H9 (cell line): ENCODE data around the gene ENKD1. TPM values are rescaled to one million over a fixed set of nuclear protein-coding genes. Genes with fewer than 3 reads are reported as not detected.

Experiments
- DNase-seq: peaks from one replicate; pipeline ENCODE4 v3.0.0-alpha.2; 2017
- H2AFZ ChIP-seq: one replicate; pipeline ENCODE4 v1.6.1; 2013; ENCODE audit warnings: mild to moderate bottlenecking, low read length, control low read depth, moderate library complexity
- H2AK5ac ChIP-seq: 2 replicates; pipeline ENCODE4 v1.6.1; 2013; ENCODE audit warnings: low read length, control low read depth, mixed read lengths; ENCODE audit not compliant: insufficient read length
- H2BK120ac ChIP-seq: one replicate; pipeline ENCODE4 v1.6.1; 2013; ENCODE audit warnings: low read depth, mild to moderate bottlenecking, low read length, control low read depth, inconsistent platforms; ENCODE audit not compliant: poor library complexity, severe bottlenecking
- H2BK12ac ChIP-seq: 2 replicates; pipeline ENCODE4 v1.6.1; 2013; ENCODE audit warnings: low read length, control low read depth, mixed read lengths, low read depth; ENCODE audit not compliant: insufficient read length
- H2BK15ac ChIP-seq: 2 replicates; pipeline ENCODE4 v1.6.1; 2013; ENCODE audit warnings: low read depth, low read length, control low read depth
- H2BK20ac ChIP-seq: one replicate; pipeline ENCODE4 v1.6.1; 2013; ENCODE audit warnings: low read depth, mild to moderate bottlenecking, low read length, control low read depth, inconsistent platforms; ENCODE audit not compliant: poor library complexity, severe bottlenecking
- H2BK5ac ChIP-seq: 2 replicates; pipeline ENCODE4 v1.6.1; 2013; ENCODE audit warnings: low read length, control low read depth, mixed read lengths; ENCODE audit not compliant: insufficient read length
- H3K14ac ChIP-seq: 2 replicates; pipeline ENCODE4 v1.6.1; 2013; ENCODE audit warnings: low read length, control low read depth; ENCODE audit not compliant: insufficient read depth
- H3K18ac ChIP-seq: 2 replicates; pipeline ENCODE4 v1.6.1; 2013; ENCODE audit warnings: low read depth, mild to moderate bottlenecking, mixed read lengths, low read length, control low read depth; ENCODE audit not compliant: insufficient read length
- H3K23ac ChIP-seq: 2 replicates; pipeline ENCODE4 v1.6.1; 2013; ENCODE audit warnings: low read length, control low read depth, mixed read lengths, low read depth; ENCODE audit not compliant: insufficient read length
- H3K23me2 ChIP-seq: 2 replicates; pipeline ENCODE4 v1.6.1; 2013; ENCODE audit warnings: low read depth, mild to moderate bottlenecking, mixed read lengths, low read length, control low read depth; ENCODE audit not compliant: insufficient read length, poor library complexity, severe bottlenecking
- H3K27ac ChIP-seq: 2 replicates; pipeline ENCODE4 v1.5.1; 2013; ENCODE audit warnings: low read length, control low read depth, mixed read lengths, low read depth; ENCODE audit not compliant: insufficient read length
- H3K27me3 ChIP-seq: 2 replicates; pipeline ENCODE4 v1.6.1; 2013; ENCODE audit warnings: low read length, control low read depth, inconsistent platforms; ENCODE audit not compliant: insufficient read depth
- H3K4ac ChIP-seq: 2 replicates; pipeline ENCODE4 v1.6.1; 2013; ENCODE audit warnings: low read depth, mild to moderate bottlenecking, control low read depth, inconsistent platforms, low read length, moderate library complexity
- H3K4me1 ChIP-seq: 2 replicates; pipeline ENCODE4 v1.6.1; 2013; ENCODE audit warnings: low read length, control low read depth, inconsistent platforms; ENCODE audit not compliant: insufficient read depth
- H3K4me2 ChIP-seq: 2 replicates; pipeline ENCODE4 v1.6.1; 2013; ENCODE audit warnings: low read length, control low read depth, mixed read lengths; ENCODE audit not compliant: insufficient read length, insufficient read depth
- H3K56ac ChIP-seq: 2 replicates; pipeline ENCODE4 v1.6.1; 2013; ENCODE audit warnings: low read depth, mild to moderate bottlenecking, mixed read lengths, low read length, control low read depth; ENCODE audit not compliant: insufficient read length
- H3K79me1 ChIP-seq: 2 replicates; pipeline ENCODE4 v1.6.1; 2013; ENCODE audit warnings: low read depth, mild to moderate bottlenecking, moderate library complexity, low read length, control low read depth, inconsistent platforms; ENCODE audit not compliant: insufficient read depth, poor library complexity, severe bottlenecking
- H3K79me2 ChIP-seq: 2 replicates; pipeline ENCODE4 v1.6.1; 2013; ENCODE audit warnings: low read length, control low read depth, inconsistent platforms; ENCODE audit not compliant: insufficient read depth
- H3K9ac ChIP-seq: 2 replicates; pipeline ENCODE4 v1.6.1; 2013; ENCODE audit warnings: low read length, control low read depth, mixed read lengths; ENCODE audit not compliant: insufficient read length; ENCODE audit errors: extremely low read depth
- H3K9me3 ChIP-seq: one replicate; pipeline ENCODE4 v1.6.1; 2013; ENCODE audit warnings: low read depth, low read length, inconsistent platforms; ENCODE audit not compliant: control insufficient read depth
- H3T11ph ChIP-seq: one replicate; pipeline ENCODE4 v1.6.1; 2013; ENCODE audit warnings: mild to moderate bottlenecking, low read length, control low read depth, inconsistent platforms
- H4K20me1 ChIP-seq: one replicate; pipeline ENCODE4 v1.6.1; 2013; ENCODE audit not compliant: control insufficient read depth, insufficient read length, insufficient read depth
- H4K5ac ChIP-seq: 2 replicates; pipeline ENCODE4 v1.6.1; 2013; ENCODE audit warnings: low read depth, mild to moderate bottlenecking, mixed read lengths, low read length, control low read depth; ENCODE audit not compliant: insufficient read length
- H4K8ac ChIP-seq: replicated peaks from 2 replicates; pipeline ENCODE4 v1.6.1; 2013; ENCODE audit warnings: low read length, control low read depth, mixed read lengths, low read depth; ENCODE audit not compliant: insufficient read length
- H4K91ac ChIP-seq: 2 replicates; pipeline ENCODE4 v1.6.1; 2013; ENCODE audit warnings: low read depth, mild to moderate bottlenecking, moderate library complexity, mixed read lengths, low read length, control low read depth; ENCODE audit not compliant: insufficient read length
- H3K27ac Mint-ChIP-seq, 3 experiments: 2 replicates in 2 of 3; 3 replicates in 1 of 3; pipeline ENCODE4 v1.8.0; 2020 to 2021; ENCODE audit warnings: mixed read lengths in 3 of 3, mild to moderate bottlenecking in 1 of 3, moderate library complexity in 1 of 3
- H3K27me3 Mint-ChIP-seq: 2 replicates; pipeline ENCODE4 v1.8.0; 2021; ENCODE audit warnings: low read depth, mild to moderate bottlenecking, moderate library complexity, mixed read lengths
- H3K36me3 Mint-ChIP-seq, 3 experiments: 2 replicates in 2 of 3; 3 replicates in 1 of 3; pipeline ENCODE4 v1.8.0; 2020 to 2021; ENCODE audit warnings: low read depth in 3 of 3, mixed read lengths in 3 of 3; ENCODE audit not compliant: insufficient read depth in 1 of 3
- H3K4me1 Mint-ChIP-seq, 2 experiments: 2 replicates each; pipeline ENCODE4 v1.8.0; 2020; ENCODE audit warnings: mixed read lengths in 2 of 2
- H3K4me3 Mint-ChIP-seq, 2 experiments: 2 replicates in 1 of 2; 3 replicates in 1 of 2; pipeline ENCODE4 v1.8.0; 2020 to 2021; ENCODE audit warnings: mild to moderate bottlenecking in 2 of 2, mixed read lengths in 2 of 2, moderate library complexity in 1 of 2
- H3K9me3 Mint-ChIP-seq, 2 experiments: 2 replicates in 1 of 2; 3 replicates in 1 of 2; pipeline ENCODE4 v1.8.0; 2020; ENCODE audit warnings: mild to moderate bottlenecking in 2 of 2, mixed read lengths in 2 of 2, moderate library complexity in 1 of 2
- WGBS: extraction: QIAGEN DNeasy Blood & Tissue Kit; methylation state at CpG from one replicate; pipeline ENCODE4 v1.1.7; 2013; ENCODE audit warnings: missing lambda C conversion rate, low lambda C conversion rate, mixed read lengths; ENCODE audit not compliant: insufficient read length; ENCODE audit errors: extremely low coverage; 5-methylcytosine and 5-hydroxymethylcytosine counted together
- total RNA-seq: library from RNA; stranded (reverse); gene quantifications from 2 replicates; pipeline ENCODE4 v1.2.1, GENCODE V29; 2021
- TF ChIP-seq, protein P1 (sequence below): fragments of 200-600 bp; sonication (generic); conservative IDR thresholded peaks from 3 replicates; pipeline ENCODE4 v1.8.0; 2021; ENCODE audit warnings: antibody characterized with exemption, mild to moderate bottlenecking

The ENKD1 gene
- total RNA-seq, 1 experiment from 2014 or later = 9.5 TPM

DNA sequence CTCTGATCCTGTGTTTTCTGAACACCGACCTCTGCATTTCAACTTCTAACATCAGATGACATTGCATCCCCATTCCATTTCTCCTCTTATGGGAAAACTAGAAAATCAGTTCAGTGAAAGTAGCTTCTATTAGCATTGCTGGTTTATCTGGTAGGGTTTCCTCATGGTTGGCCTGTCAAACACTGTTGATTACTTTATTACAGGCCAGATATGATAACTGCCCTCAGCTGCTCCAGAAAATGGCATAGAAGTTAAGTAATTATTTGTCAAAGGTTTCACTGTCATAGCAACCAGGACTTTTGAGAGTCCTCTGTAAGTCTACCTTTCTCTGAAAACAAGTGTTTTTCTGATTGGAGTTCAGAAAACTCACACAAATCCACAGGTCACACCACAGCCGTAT is 49.5 kb upstream of the ENKD1 start:
- no peak overlapping the region for H2BK5ac ChIP-seq
- H3K9me3 ChIP-seq = no peaks in the 10 kb centered on the region
- TF ChIP-seq, protein P1, sequence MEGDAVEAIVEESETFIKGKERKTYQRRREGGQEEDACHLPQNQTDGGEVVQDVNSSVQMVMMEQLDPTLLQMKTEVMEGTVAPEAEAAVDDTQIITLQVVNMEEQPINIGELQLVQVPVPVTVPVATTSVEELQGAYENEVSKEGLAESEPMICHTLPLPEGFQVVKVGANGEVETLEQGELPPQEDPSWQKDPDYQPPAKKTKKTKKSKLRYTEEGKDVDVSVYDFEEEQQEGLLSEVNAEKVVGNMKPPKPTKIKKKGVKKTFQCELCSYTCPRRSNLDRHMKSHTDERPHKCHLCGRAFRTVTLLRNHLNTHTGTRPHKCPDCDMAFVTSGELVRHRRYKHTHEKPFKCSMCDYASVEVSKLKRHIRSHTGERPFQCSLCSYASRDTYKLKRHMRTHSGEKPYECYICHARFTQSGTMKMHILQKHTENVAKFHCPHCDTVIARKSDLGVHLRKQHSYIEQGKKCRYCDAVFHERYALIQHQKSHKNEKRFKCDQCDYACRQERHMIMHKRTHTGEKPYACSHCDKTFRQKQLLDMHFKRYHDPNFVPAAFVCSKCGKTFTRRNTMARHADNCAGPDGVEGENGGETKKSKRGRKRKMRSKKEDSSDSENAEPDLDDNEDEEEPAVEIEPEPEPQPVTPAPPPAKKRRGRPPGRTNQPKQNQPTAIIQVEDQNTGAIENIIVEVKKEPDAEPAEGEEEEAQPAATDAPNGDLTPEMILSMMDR = no peak
- H3K23ac ChIP-seq = no peak overlapping the region
- no peak overlapping the region for H3T11ph ChIP-seq
- peaks cover 3% of the 10 kb centered on the region for H3K27me3 Mint-ChIP-seq
- no peak overlapping the region for H4K91ac ChIP-seq
- H3K79me2 ChIP-seq = peaks cover 14% of the 10 kb centered on the region; the same call in 1 of the 2 replicates
- WGBS = no CpG with 5 or more reads among the region's 2 CpGs
- H3K56ac ChIP-seq = no peak overlapping the region
- no peaks in the 10 kb centered on the region; the same call in 1 of the 2 replicates for H3K27me3 ChIP-seq
- H3K4me3 Mint-ChIP-seq = no peak overlapping the region
- H4K8ac ChIP-seq = no peak overlapping the region
- H3K4me2 ChIP-seq = no peak overlapping the region
- peaks cover 1 to 14% (median 7%) of the 10 kb centered on the region in 3 experiments; a peak in 4 of 7 replicates for H3K36me3 Mint-ChIP-seq
- no peak overlapping the region for H3K27ac ChIP-seq
- no peak for DNase-seq
- H3K14ac ChIP-seq = no peak overlapping the region
- H2AFZ ChIP-seq = no peak overlapping the region
- H2BK15ac ChIP-seq = no peak overlapping the region
- H2BK20ac ChIP-seq = no peak overlapping the region
- no peaks in the 10 kb centered on the region for H3K79me1 ChIP-seq
- no peak overlapping the region for H2AK5ac ChIP-seq
- H4K5ac ChIP-seq = no peak overlapping the region
- H3K27ac Mint-ChIP-seq = no peak overlapping the region
- H3K4me1 ChIP-seq = peaks cover 4% of the 10 kb centered on the region; the same call in 1 of the 2 replicates
- no peak overlapping the region for H3K9ac ChIP-seq
- no peak overlapping the region for H3K4ac ChIP-seq
- H3K23me2 ChIP-seq = peaks cover 14% of the 10 kb centered on the region
- H2BK12ac ChIP-seq = no peak overlapping the region
- H3K4me1 Mint-ChIP-seq = peaks cover 26 to 27% of the 10 kb centered on the region in 2 experiments
- no peaks in the 10 kb centered on the region for H3K9me3 Mint-ChIP-seq
- no peaks in the 10 kb centered on the region for H4K20me1 ChIP-seq
- H2BK120ac ChIP-seq = no peak overlapping the region
- H3K18ac ChIP-seq = no peak overlapping the region
